ENCODE data around the gene AK1. TPM values are rescaled to one million over a fixed set of nuclear protein-coding genes. Genes with fewer than 3 reads are reported as not detected.

Gene AK1
- total RNA-seq, 1 experiment from 2014 or later, result 35.8 TPM

DNA sequence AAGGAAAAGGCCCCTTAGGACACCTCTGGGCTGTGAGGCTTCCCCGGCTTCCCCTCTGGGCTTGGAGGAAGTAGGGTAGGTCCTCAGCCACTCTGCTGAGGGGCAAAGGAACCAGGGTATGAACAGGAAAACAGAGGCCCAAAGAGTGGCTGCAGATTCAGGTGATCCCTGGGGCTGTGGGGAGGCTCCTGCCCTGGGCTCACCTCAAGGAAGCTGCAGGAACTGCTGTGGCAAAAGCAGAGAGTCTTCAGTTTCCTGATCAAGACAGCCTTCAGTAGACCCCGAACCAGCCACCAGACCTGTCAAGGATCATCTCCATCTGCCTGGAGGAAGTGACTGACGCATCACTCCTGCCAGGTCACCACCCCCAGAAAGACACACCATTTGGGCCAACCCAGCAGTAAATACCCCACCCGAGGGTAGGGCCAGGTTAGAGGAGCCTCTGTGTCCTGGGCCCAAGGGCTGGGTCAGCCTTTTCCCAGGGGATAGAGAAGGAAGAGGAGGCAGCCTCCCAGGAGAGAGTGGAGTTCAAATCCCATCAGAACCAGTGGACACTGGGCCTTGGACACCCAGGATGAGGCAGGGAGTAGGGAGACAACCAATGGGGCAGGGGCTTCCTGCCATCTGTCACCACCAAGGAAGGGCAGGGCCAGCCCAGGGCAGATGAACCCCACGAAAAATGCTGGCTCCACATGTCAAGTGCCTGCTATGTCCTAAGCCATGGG lies 27.7 kb upstream of the AK1 start:
- no peak overlapping the region for H3K4me3 ChIP-seq (ENCODE audit: low read depth, low read length, poor library complexity, severe bottlenecking)
- TF ChIP-seq, protein P1, sequence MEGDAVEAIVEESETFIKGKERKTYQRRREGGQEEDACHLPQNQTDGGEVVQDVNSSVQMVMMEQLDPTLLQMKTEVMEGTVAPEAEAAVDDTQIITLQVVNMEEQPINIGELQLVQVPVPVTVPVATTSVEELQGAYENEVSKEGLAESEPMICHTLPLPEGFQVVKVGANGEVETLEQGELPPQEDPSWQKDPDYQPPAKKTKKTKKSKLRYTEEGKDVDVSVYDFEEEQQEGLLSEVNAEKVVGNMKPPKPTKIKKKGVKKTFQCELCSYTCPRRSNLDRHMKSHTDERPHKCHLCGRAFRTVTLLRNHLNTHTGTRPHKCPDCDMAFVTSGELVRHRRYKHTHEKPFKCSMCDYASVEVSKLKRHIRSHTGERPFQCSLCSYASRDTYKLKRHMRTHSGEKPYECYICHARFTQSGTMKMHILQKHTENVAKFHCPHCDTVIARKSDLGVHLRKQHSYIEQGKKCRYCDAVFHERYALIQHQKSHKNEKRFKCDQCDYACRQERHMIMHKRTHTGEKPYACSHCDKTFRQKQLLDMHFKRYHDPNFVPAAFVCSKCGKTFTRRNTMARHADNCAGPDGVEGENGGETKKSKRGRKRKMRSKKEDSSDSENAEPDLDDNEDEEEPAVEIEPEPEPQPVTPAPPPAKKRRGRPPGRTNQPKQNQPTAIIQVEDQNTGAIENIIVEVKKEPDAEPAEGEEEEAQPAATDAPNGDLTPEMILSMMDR (conservative IDR thresholded peaks at IDR 0.05; ENCODE audit: low read depth, low read length), result no peak
- no peak for TF ChIP-seq EZH2 (IDR thresholded peaks at IDR 0.05; ENCODE audit: borderline replicate concordance, low read depth, low read length, poor library complexity, severe bottlenecking)
- H3K4me1 ChIP-seq (ENCODE audit: insufficient read depth, low read length, poor library complexity, severe bottlenecking), result no peaks in the 10 kb centered on the region
- no TSS peak for BruUV-seq (replicated peaks)
- H3K27me3 ChIP-seq (replicated peaks; ENCODE audit: insufficient read depth, low read depth, low read length, poor library complexity), result no peaks in the 10 kb centered on the region
- CTCF ChIA-PET, result interaction anchor here (0.6 kb wide), 1 partner anchor 11 kb away, joined by 3 read pairs; no protein-coding TSS in a partner anchor
- no peaks in the 10 kb centered on the region for H3K9me3 ChIP-seq (ENCODE audit: low read depth, low read length, poor library complexity, severe bottlenecking)
- no peaks in the 10 kb centered on the region for H3K36me3 ChIP-seq (ENCODE audit: insufficient read depth, low read length, poor library complexity, severe bottlenecking)
- POLR2A ChIA-PET (ENCODE audit: low non-redundant PET), result no interaction called here
- no peak for DNase-seq (ENCODE audit: low spot score)
- no peak overlapping the region for H3K27ac ChIP-seq (ENCODE audit: low read depth, low read length, poor library complexity, severe bottlenecking)
- intact Hi-C loops (cut with micrococcal nuclease; ENCODE audit: unreplicated experiment), result no loop called here

DNA sequence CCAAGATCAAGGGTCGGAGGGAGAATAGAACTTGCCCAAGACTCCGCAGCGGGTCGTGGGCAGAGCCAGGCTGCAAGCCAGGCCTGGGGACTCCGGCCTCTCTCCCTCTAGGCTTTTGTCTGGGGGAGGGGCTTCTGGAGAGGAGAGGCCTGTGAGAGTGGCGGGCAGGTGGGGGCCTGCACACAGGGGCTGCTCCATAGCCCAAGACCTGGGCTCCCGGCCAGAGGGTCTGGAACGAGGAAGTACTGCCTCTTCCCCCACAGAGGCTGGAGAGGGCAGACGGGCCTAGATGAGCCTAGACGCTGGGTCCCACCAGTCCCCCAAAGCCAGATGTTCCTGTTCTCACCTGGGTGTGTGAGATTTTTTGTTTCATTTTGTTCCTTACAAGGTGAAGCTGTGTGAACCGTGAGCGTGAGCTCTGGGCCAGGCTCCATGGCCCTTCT lies 27.1 kb upstream of the AK1 start:
- no peaks in the 10 kb centered on the region for H3K36me3 ChIP-seq (ENCODE audit: insufficient read depth, low read length, poor library complexity, severe bottlenecking)
- no peaks in the 10 kb centered on the region for H3K9me3 ChIP-seq (ENCODE audit: low read depth, low read length, poor library complexity, severe bottlenecking)
- no peaks in the 10 kb centered on the region for H3K27me3 ChIP-seq (replicated peaks; ENCODE audit: insufficient read depth, low read depth, low read length, poor library complexity)
- no peak overlapping the region for H3K27ac ChIP-seq (ENCODE audit: low read depth, low read length, poor library complexity, severe bottlenecking)
- ChIA-PET CTCF (interaction anchor here (0.6 kb wide), 1 partner anchor 11 kb away, joined by 3 read pairs; no protein-coding TSS in a partner anchor), POLR2A (ENCODE audit: low non-redundant PET) (no interaction called here)
- no peaks in the 10 kb centered on the region for H3K4me1 ChIP-seq (ENCODE audit: insufficient read depth, low read length, poor library complexity, severe bottlenecking)
- intact Hi-C loops (cut with micrococcal nuclease; ENCODE audit: unreplicated experiment), result no loop called here
- H3K4me3 ChIP-seq (ENCODE audit: low read depth, low read length, poor library complexity, severe bottlenecking), result no peak overlapping the region
- BruUV-seq (replicated peaks), result no TSS peak
- TF ChIP-seq, protein P1 (conservative IDR thresholded peaks at IDR 0.05; ENCODE audit: low read depth, low read length), result no peak
- no peak for TF ChIP-seq EZH2 (IDR thresholded peaks at IDR 0.05; ENCODE audit: borderline replicate concordance, low read depth, low read length, poor library complexity, severe bottlenecking)
- no peak for DNase-seq (ENCODE audit: low spot score)

GRCh38 chr9:127903557-127904475 lies 26.3 kb upstream of the AK1 start:
- no peaks in the 10 kb centered on the region for H3K9me3 ChIP-seq (ENCODE audit: low read depth, low read length, poor library complexity, severe bottlenecking)
- no peak for DNase-seq (ENCODE audit: low spot score)
- TF ChIP-seq EZH2 (IDR thresholded peaks at IDR 0.05; ENCODE audit: borderline replicate concordance, low read depth, low read length, poor library complexity, severe bottlenecking), result no peak
- TF ChIP-seq, protein P1 (conservative IDR thresholded peaks at IDR 0.05; ENCODE audit: low read depth, low read length), result no peak
- H3K27me3 ChIP-seq (replicated peaks; ENCODE audit: insufficient read depth, low read depth, low read length, poor library complexity), result no peaks in the 10 kb centered on the region
- POLR2A ChIA-PET (ENCODE audit: low non-redundant PET), result no interaction called here
- no peak overlapping the region for H3K4me3 ChIP-seq (ENCODE audit: low read depth, low read length, poor library complexity, severe bottlenecking)
- CTCF ChIA-PET, result no interaction called here
- BruUV-seq (replicated peaks), result no TSS peak
- no peaks in the 10 kb centered on the region for H3K4me1 ChIP-seq (ENCODE audit: insufficient read depth, low read length, poor library complexity, severe bottlenecking)
- no peak overlapping the region for H3K27ac ChIP-seq (ENCODE audit: low read depth, low read length, poor library complexity, severe bottlenecking)
- no peaks in the 10 kb centered on the region for H3K36me3 ChIP-seq (ENCODE audit: insufficient read depth, low read length, poor library complexity, severe bottlenecking)
- intact Hi-C loops (cut with micrococcal nuclease; ENCODE audit: unreplicated experiment), result no loop called here
